Urinary bladder (tissue), 4 donors: ENCODE measurements around the gene MMP1. TPM values are rescaled to one million over a fixed set of nuclear protein-coding genes. Genes with fewer than 3 reads are reported as not detected.

Experiments
- DNase-seq: peaks from one replicate; pipeline ENCODE4 v3.0.0-alpha.2; 2015; ENCODE audit errors: extremely low spot score
- H3K27ac ChIP-seq: one replicate; pipeline ENCODE4 v1.5.1; 2013; ENCODE audit warnings: low read depth, mild to moderate bottlenecking, moderate library complexity
- H3K36me3 ChIP-seq: one replicate; pipeline ENCODE4 v1.6.1; 2013; ENCODE audit warnings: mild to moderate bottlenecking, moderate library complexity; ENCODE audit not compliant: insufficient read depth
- H3K4me1 ChIP-seq: one replicate; pipeline ENCODE4 v1.6.1; 2013; ENCODE audit warnings: mild to moderate bottlenecking, moderate library complexity; ENCODE audit not compliant: insufficient read depth
- H3K4me3 ChIP-seq: one replicate; pipeline ENCODE4 v1.5.1; 2013; ENCODE audit warnings: low read depth, low read length
- WGBS: extraction: QIAGEN DNeasy Blood & Tissue Kit; methylation state at CpG from one replicate; pipeline ENCODE4 v1.1.7; 2013; 5-methylcytosine and 5-hydroxymethylcytosine counted together
- polyA plus RNA-seq: library from polyadenylated mRNA; stranded (reverse); fragments of 200-250 nt; gene quantifications from one replicate; pipeline ENCODE4 v1.2.3, GENCODE V29; 2013
- total RNA-seq: library from RNA; depleted of rRNA; stranded (reverse); fragments of >200 nt; gene quantifications from one replicate; pipeline ENCODE4 v1.2.3, GENCODE V29; 2014
- donor health status: healthy with polysubstance abuse.
- donor health status: healthy.

The MMP1 gene
- total and polyA plus RNA-seq, 2 donors: 0.15 to 0.53 TPM

DNA sequence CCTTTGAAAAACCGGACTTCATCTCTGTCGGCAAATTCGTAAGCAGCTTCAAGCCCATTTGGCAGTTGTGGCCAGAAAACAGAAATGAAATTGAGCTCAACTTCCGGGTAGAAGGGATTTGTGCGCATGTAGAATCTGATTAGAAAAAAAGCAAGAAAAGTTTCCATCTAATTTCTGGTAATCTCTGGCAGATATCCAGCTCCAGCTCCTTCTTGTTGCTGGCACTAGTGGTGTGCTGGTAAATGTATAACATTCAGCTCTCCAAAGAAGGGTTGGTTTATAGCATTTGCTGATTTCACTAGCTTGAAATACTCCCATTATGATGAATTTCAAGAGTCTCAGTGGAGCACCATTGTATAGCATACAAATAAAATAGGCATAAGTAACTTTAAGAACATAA is 5.4 kb downstream of the MMP1 start:
- Histone ChIP-seq H3K36me3 (no peaks in the 10 kb centered on the region), H3K4me3 (no peak overlapping the region), H3K27ac (no peak overlapping the region), H3K4me1 (no peaks in the 10 kb centered on the region)
- 82% methylated on average over 5 of the region's 5 CpGs for WGBS
- no peak for DNase-seq

DNA sequence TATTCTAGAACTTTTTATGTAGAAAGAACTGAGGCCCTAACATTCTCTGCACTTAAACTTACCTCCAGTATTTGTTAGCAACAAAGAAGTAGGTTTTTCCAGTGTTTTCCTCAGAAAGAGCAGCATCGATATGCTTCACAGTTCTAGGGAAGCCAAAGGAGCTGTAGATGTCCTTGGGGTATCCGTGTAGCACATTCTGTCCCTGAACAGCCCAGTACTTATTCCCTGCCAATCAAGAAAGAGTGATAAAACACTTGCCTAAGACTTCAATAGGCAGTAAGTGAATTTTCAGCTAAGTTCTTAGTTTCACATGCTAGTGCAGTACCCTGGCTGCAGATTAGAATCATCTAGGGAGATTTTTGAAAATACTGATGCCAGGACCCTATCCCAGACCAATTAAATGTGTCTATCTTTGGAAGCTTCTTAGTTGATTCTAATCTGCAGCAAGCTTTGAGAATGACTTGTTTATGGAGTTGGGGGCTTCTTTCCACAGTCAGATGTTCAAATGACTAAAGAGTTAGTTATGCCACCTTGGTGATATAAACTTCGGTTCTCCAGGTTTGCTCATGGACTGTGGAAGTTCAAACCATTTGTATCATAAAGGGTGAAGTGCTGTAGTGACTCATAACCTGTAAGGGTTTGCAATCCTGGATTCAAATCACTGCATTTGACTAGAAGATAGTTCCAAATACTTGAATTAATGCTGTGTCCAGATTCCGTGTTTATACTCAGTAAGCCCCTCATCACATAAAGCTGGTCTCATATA is 6.5 kb downstream of the MMP1 start:
- no peak overlapping the region for H3K4me3 ChIP-seq
- no peaks in the 10 kb centered on the region for H3K4me1 ChIP-seq
- no peak for DNase-seq
- 62% methylated on average over 4 of the region's 4 CpGs for WGBS
- H3K27ac ChIP-seq: no peak overlapping the region
- H3K36me3 ChIP-seq: no peaks in the 10 kb centered on the region

DNA sequence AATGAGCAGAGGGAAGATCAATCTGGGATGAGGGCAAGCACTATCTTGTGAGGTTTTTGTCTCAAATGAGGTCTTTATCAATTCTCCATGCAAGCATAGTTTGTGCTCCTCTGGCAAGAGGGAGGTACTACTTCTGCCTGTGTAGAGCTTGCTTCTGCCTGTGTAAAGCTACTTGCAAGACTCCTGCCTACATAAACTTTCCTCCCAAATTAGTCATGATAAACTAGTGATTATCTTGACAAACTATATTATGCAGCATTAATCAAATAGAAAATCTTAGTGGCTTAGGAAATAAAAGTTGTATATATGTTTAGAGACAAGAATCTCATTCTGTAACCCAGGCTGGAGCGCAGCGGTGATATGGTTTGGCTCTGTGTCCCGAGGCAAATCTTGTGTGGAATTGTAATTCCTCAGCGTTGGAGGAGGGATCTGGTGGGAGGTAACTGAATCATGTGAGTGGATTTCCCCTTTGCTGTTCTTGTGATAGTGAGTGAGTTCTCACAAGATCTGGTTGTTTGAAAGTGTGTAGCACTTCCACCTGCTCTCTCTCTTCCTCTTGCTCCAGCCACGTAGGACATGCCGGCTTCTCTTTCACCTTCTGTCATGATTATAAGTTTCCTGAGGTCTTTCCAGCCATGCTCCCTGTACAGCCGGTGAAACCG is 9.5 kb downstream of the MMP1 start:
- Histone ChIP-seq H3K4me3 (no peak overlapping the region), H3K36me3 (no peaks in the 10 kb centered on the region), H3K4me1 (no peaks in the 10 kb centered on the region), H3K27ac (no peak overlapping the region)
- WGBS: 46% methylated on average over 8 of the region's 8 CpGs
- no peak for DNase-seq

DNA sequence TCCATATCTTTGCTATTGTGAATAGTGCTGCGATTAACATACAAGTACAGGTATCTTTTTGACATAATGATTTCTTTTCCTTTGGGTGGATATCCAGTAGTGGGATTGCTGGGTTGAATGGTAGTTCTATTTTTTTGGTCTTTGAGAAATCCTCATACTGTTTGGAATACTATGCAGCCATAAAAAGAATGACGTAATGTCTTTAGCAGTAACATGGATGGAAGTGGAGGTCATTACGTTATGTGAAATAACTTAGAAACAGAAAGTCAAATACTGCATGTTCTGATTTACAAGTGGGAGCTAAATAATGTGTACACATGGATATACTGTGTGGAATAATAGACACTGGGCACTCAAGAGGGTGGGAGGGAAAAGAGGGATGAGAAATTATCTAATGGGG is 13.6 kb downstream of the MMP1 start:
- no peak for DNase-seq
- Histone ChIP-seq H3K36me3 (no peaks in the 10 kb centered on the region), H3K4me3 (no peak overlapping the region), H3K4me1 (no peaks in the 10 kb centered on the region), H3K27ac (no peak overlapping the region)
- WGBS: 86% methylated on average over 3 of the region's 3 CpGs

DNA sequence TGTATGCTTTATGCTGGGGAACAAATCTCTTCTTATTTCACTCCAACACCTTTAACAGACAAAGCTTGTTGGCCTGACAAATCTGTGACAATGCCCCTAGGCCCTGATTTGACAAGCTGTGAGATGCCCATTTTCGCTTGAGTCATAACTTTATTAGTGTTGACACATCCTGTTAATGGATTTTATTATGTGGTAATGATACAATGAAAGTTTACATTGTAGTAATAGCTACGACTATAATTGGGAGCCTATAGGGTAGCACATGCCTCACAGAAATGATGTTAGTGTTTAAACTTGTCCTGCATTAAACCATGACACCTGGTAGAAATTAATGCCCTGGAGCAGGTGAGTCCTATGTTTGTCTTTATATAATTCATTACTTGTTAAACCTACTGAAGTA is 14.2 kb downstream of the MMP1 start:
- Histone ChIP-seq H3K4me1 (no peaks in the 10 kb centered on the region), H3K4me3 (no peak overlapping the region), H3K27ac (no peak overlapping the region), H3K36me3 (no peaks in the 10 kb centered on the region)
- 81% methylated on average over 2 of the region's 2 CpGs for WGBS
- DNase-seq: no peak

DNA sequence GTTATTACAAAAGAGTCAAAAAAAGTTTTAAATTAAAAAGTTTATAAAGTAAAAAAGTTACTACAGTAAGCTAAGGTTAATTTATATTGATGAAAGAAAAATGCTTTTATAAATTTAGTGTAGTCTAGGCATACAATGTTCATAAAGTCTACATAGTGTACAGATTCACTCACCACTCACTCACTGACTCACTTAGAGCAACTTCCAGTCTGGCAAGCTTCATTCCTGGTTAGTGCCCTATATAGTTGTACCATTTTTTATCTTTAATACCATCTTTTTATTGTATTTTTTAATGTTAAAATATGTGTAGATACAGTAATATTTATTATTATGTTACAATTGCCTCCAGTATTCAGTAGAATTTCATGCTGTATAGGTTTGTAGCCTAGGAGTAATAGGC is 14.9 kb downstream of the MMP1 start:
- no peak for DNase-seq
- no peaks in the 10 kb centered on the region for H3K36me3 ChIP-seq

DNA sequence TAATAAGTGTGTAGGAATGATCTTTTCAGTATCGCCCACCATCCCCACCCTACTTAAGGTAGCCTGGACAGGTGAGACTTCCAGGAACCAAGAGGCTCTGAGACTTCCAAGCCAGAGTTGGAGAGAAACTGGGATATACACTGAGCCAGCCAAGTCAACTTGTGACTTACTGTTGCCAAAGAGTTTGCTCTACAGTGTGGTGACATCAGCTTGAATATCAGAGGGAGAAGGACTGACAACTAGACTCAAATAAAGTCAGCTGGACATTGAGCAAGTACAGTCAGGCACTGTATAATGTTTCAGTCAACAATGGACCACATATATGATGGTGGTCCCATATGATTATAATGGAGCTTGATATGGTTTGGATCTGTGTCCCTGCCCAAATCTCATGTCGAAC is 16.3 kb downstream of the MMP1 start:
- H3K27ac ChIP-seq: no peak overlapping the region
- no peaks in the 10 kb centered on the region for H3K4me1 ChIP-seq
- no peak for DNase-seq
- H3K4me3 ChIP-seq: no peak overlapping the region
- no peaks in the 10 kb centered on the region for H3K36me3 ChIP-seq
- WGBS: 95% methylated on average over 2 of the region's 2 CpGs

More for the DNA sequence above, 14.9 kb downstream of the MMP1 start:
- Histone ChIP-seq H3K4me1 (no peaks in the 10 kb centered on the region), H3K27ac (no peak overlapping the region), H3K4me3 (no peak overlapping the region)

DNA sequence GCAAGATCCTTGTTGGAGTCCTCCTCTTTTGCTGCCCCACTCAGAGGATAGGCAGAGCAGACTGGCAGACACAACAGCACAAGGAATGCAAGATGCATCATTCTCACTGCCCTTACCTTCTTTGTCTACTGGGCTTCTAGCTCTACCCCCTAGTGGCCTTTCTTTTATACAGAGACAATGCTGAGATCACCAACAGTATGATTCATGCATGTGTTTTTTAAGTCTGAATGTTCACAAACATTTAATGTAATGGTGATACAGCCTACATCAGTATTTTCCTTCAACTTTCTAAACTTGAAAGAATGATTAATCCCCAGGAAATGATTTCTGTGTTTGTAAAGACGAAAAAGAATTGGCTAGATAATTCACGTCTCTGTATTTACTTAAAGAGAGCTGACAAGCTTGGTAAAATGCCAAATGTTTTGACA is 17.5 kb downstream of the MMP1 start, which contains the start of gene MMP10:
Gene MMP10 (minus strand): TSS at position 138 of the 428 bp plus-strand sequence. CDS start 37 bp downstream, at position 101.
- Histone ChIP-seq H3K27ac (no peak within 1 kb of the TSS), H3K36me3 (no peaks in the 10 kb centered on the region), H3K4me1 (no peaks in the 10 kb centered on the region), H3K4me3 (no peak within 1 kb of the TSS)
- WGBS: 22% methylated on average over 2 of the region's 2 CpGs
- no peak for DNase-seq

DNA sequence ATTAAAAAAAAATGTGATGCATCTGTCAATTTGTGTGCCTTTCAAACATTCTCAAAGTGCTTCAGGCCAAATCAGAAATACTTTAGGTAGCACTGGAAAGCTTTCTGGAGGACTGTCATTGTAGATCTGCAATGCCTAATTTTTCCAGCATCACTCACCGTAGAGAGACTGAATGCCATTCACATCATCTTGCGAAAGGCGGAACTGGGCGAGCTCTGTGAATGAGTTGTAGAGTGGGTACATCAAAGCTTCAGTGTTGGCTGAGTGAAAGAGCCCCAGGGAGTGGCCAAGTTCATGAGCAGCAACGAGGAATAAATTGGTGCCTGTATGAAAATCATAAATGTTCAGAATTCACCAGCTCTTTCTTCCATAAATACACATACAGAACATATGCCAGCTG is 21.5 kb downstream of the MMP1 start:
- no peaks in the 10 kb centered on the region for H3K36me3 ChIP-seq
- no peak overlapping the region for H3K27ac ChIP-seq
- no peaks in the 10 kb centered on the region for H3K4me1 ChIP-seq

DNA sequence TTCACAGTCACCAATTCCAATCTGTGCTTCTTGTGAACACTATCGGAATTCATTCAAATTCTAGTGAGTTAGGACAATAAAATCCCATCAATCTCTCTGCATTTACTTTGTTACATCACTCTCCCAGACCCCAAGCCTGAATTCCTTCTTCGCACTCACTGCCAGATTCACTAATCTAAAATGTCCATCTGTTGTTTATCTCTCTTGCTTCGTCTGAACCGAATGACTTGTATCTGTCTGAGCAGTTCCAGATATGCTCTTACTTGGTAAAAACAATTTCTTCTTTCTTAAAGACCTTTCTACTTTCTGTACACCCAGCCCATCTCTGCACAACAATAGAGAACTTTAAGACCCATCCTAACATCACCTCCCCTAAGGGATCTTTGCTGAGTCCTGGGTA is 24.6 kb downstream of the MMP1 start:
- no peak overlapping the region for H3K4me3 ChIP-seq
- 45% methylated on average over 4 of the region's 4 CpGs for WGBS
- H3K4me1 ChIP-seq: no peaks in the 10 kb centered on the region
- no peak for DNase-seq
- H3K27ac ChIP-seq: no peak overlapping the region
- H3K36me3 ChIP-seq: no peaks in the 10 kb centered on the region

More for the DNA sequence above, 21.5 kb downstream of the MMP1 start:
- DNase-seq: no peak
- WGBS: 87% methylated on average over 5 of the region's 5 CpGs
- no peak overlapping the region for H3K4me3 ChIP-seq

DNA sequence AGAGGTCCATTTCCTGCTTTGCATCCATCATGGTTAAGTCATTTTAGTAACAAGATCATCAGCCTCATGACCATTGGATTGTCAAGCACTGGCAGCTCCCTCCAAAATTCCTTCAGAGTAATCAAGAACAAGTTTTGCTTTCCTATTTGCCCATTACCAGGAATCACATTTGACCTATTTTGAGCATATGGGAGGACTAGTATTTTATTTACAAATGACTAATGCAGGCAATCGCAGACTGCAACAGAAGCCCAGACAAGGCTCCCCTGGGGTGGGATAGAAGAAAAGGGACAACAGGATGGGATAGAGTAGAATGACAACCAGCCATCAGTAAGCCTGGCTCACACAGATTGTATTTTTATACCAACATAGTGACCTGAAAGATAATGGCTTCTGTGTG is 26.6 kb downstream of the MMP1 start:
- Histone ChIP-seq H3K4me3 (no peak overlapping the region), H3K27ac (no peak overlapping the region), H3K4me1 (no peaks in the 10 kb centered on the region), H3K36me3 (no peaks in the 10 kb centered on the region)
- WGBS: 54% methylated on average over 1 of the region's 1 CpG
- no peak for DNase-seq

DNA sequence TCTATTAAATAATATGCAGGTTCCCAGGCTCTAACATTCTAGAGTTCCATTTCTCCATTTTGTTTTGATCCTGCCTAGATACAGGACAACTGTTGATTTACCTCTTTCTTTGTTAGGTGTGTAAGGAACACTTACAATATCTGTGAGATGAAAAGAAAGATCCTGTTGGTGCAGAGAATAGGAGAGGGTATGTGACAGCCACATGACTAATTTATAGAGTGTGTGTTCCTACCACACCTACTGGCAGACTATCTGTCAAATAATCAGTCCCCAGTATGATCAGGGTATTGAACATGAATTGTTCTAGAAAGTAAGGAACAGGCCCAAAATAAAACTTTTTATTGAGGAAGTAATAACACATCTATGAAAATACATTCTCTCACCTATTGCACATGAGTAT is 27.8 kb downstream of the MMP1 start:
- Histone ChIP-seq H3K4me3 (no peak overlapping the region), H3K4me1 (no peaks in the 10 kb centered on the region), H3K27ac (no peak overlapping the region), H3K36me3 (no peaks in the 10 kb centered on the region)
- no peak for DNase-seq

DNA sequence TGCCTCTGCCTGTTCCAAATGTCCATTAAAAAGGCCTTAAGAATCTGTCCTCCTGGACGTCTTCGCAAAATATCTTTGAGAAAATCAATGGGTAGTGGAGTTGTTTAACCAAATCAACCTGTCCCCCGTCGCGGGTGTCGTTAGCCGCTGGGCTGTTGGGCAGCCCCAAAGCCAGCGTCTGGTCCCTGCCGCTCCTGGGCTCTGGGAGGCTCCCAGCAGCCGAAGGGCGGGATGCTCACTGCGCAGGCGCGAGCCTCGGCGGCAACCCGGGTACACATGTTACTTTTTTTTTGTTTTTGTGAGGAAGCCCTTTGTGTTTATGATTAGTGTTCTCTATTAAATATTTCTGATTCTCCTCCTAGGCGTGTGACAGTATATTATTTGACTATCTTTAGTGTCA is 30.2 kb downstream of the MMP1 start:
- Histone ChIP-seq H3K36me3 (no peaks in the 10 kb centered on the region), H3K27ac (no peak overlapping the region), H3K4me1 (no peaks in the 10 kb centered on the region), H3K4me3 (no peak overlapping the region)
- no peak for DNase-seq
- 65% methylated on average over 18 of the region's 18 CpGs for WGBS

DNA sequence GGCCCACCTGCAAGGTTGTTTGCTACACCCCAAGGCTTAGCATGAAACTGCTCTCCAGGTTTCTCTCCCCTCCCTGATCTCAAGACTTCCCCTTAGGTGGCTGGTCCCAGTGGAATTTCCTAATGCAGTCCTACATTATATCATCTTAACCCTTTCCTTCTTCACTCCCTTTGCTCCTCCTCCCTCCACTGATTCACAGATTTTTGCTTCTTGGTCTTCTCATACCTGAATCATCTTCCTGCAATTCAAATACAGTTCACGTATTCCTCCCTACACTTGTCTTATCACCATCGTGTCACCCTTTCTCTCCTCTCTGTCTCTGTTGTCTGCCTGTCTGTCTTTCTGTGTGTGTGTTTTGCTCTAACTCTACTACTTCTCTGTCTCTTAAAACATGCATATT is 34.5 kb downstream of the MMP1 start:
- Histone ChIP-seq H3K4me1 (no peaks in the 10 kb centered on the region), H3K36me3 (no peaks in the 10 kb centered on the region), H3K4me3 (no peak overlapping the region), H3K27ac (no peak overlapping the region)
- DNase-seq: no peak
- 82% methylated on average over 2 of the region's 2 CpGs for WGBS
